ENCODE measurements around the gene CRK.
"Not testable (repeated sequence)": the region's sequence is repeated elsewhere in the genome, so short reads cannot be mapped to it uniquely, and the experiment has no call there.

The CRK gene

GRCh38 chr17:1399679-1400512 is 56.1 kb downstream of the CRK start, which contains the start of gene YWHAE:
Gene YWHAE (minus strand): TSS chr17:1400222. CDS start chr17:1400110, 112 bp downstream.
- DNase-seq = peak; percentile 97
- in situ Hi-C loops (cut with MboI; ENCODE audit: low pct_unique_long_range_greater_than_20kb, low sequenced_read_pairs) = no loop called here

- peak; percentile 36 for DNase-seq
- in situ Hi-C loops (cut with MboI; ENCODE audit: low pct_unique_long_range_greater_than_20kb, low sequenced_read_pairs) = no loop called here
These were observed 56.9 kb downstream of the CRK start for GRCh38 chr17:1398931-1399678.

- in situ Hi-C loops (cut with MboI; ENCODE audit: low pct_unique_long_range_greater_than_20kb, low sequenced_read_pairs) = no loop called here
- DNase-seq = peak; percentile 45
These were observed 58.0 kb downstream of the CRK start for GRCh38 chr17:1398028-1398427.

GRCh38 chr17:1395876-1396665 is 60.0 kb downstream of the CRK start:
- DNase-seq; in situ Hi-C loops (cut with MboI; ENCODE audit: low pct_unique_long_range_greater_than_20kb, low sequenced_read_pairs): not testable (repeated sequence)

- DNase-seq = no peak
- in situ Hi-C loops (cut with MboI; ENCODE audit: low pct_unique_long_range_greater_than_20kb, low sequenced_read_pairs) = no loop called here
These were observed 64.5 kb downstream of the CRK start for GRCh38 chr17:1391577-1391976.

GRCh38 chr17:1390432-1391367 is 65.3 kb downstream of the CRK start:
- DNase-seq = peak; percentile 14

GRCh38 chr17:1387490-1388227 is 68.4 kb downstream of the CRK start:
- DNase-seq; in situ Hi-C loops (cut with MboI; ENCODE audit: low pct_unique_long_range_greater_than_20kb, low sequenced_read_pairs): not testable (repeated sequence)

More at GRCh38 chr17:1390432-1391367, 65.3 kb downstream of the CRK start:
- in situ Hi-C loops (cut with MboI; ENCODE audit: low pct_unique_long_range_greater_than_20kb, low sequenced_read_pairs) = no loop called here

GRCh38 chr17:1386675-1387190 is 69.3 kb downstream of the CRK start:
- DNase-seq; in situ Hi-C loops (cut with MboI; ENCODE audit: low pct_unique_long_range_greater_than_20kb, low sequenced_read_pairs): not testable (repeated sequence)

- in situ Hi-C loops (cut with MboI; ENCODE audit: low pct_unique_long_range_greater_than_20kb, low sequenced_read_pairs) = no loop called here
- no peak for DNase-seq
These were observed 69.8 kb downstream of the CRK start for GRCh38 chr17:1386265-1386664.

- DNase-seq = no peak
- in situ Hi-C loops (cut with MboI; ENCODE audit: low pct_unique_long_range_greater_than_20kb, low sequenced_read_pairs) = no loop called here
These were observed 70.2 kb downstream of the CRK start for GRCh38 chr17:1385861-1386260.

- DNase-seq = no peak
- in situ Hi-C loops (cut with MboI; ENCODE audit: low pct_unique_long_range_greater_than_20kb, low sequenced_read_pairs) = no loop called here
These were observed 71.1 kb downstream of the CRK start for GRCh38 chr17:1384905-1385435.

GRCh38 chr17:1379930-1380313 is 76.1 kb downstream of the CRK start:
- in situ Hi-C loops (cut with MboI; ENCODE audit: low pct_unique_long_range_greater_than_20kb, low sequenced_read_pairs) = no loop called here
- no peak for DNase-seq

GRCh38 chr17:1379208-1379929 is 76.7 kb downstream of the CRK start:
- in situ Hi-C loops (cut with MboI; ENCODE audit: low pct_unique_long_range_greater_than_20kb, low sequenced_read_pairs) = no loop called here

GRCh38 chr17:1378476-1378860 is 77.6 kb downstream of the CRK start:
- DNase-seq; in situ Hi-C loops (cut with MboI; ENCODE audit: low pct_unique_long_range_greater_than_20kb, low sequenced_read_pairs): not testable (repeated sequence)

More at GRCh38 chr17:1379208-1379929, 76.7 kb downstream of the CRK start:
- DNase-seq = no peak

GRCh38 chr17:1377334-1377733 is 78.7 kb downstream of the CRK start:
- DNase-seq = no peak
- in situ Hi-C loops (cut with MboI; ENCODE audit: low pct_unique_long_range_greater_than_20kb, low sequenced_read_pairs) = no loop called here

- DNase-seq = no peak
- in situ Hi-C loops (cut with MboI; ENCODE audit: low pct_unique_long_range_greater_than_20kb, low sequenced_read_pairs) = no loop called here
These were observed 80.0 kb downstream of the CRK start for GRCh38 chr17:1376061-1376460.

- DNase-seq = no peak
- in situ Hi-C loops (cut with MboI; ENCODE audit: low pct_unique_long_range_greater_than_20kb, low sequenced_read_pairs) = no loop called here
These were observed 80.4 kb downstream of the CRK start for GRCh38 chr17:1375615-1376014.
